Prostate gland (tissue), 2 donors: ENCODE results near the gene ACSF3. TPM values are rescaled to one million over a fixed set of nuclear protein-coding genes. Genes with fewer than 3 reads are reported as not detected.

ENCODE experiments used
- DNase-seq: peaks from one replicate; pipeline ENCODE4 v3.0.0-alpha.2; 2019; ENCODE audit warnings: low spot score
- H3K27ac ChIP-seq, 2 donors: fragments of 200-600 bp; sonication (generic); 2 replicates each; pipeline ENCODE4 v1.5.1; 2017 to 2019
- H3K27me3 ChIP-seq: fragments of 200-600 bp; sonication (generic); replicated peaks from 2 replicates; pipeline ENCODE4 v1.5.1; 2019; ENCODE audit not compliant: insufficient read depth
- H3K36me3 ChIP-seq, 2 donors: fragments of 200-600 bp; sonication (generic); 1 replicate in 1 of 2; 2 replicates in 1 of 2; pipeline versions ENCODE4 v1.5.1 to v1.8.1; 2017 to 2019
- H3K4me1 ChIP-seq: fragments of 200-600 bp; sonication (generic); replicated peaks from 2 replicates; pipeline ENCODE4 v1.5.1; 2019
- H3K4me3 ChIP-seq, 2 donors: fragments of 200-600 bp; sonication (generic); 2 replicates each; pipeline ENCODE4 v1.5.1; 2017 to 2019
- H3K9me3 ChIP-seq: fragments of 200-600 bp; sonication (generic); 2 replicates; pipeline ENCODE4 v1.5.1; 2017
- POLR2A ChIP-seq: fragments of 450-650 bp; IDR thresholded peaks from one replicate; pipeline ENCODE4 v1.6.1; 2016; ENCODE audit warnings: antibody characterized with exemption, mild to moderate bottlenecking
- POLR2AphosphoS5 ChIP-seq: sonication (generic); formaldehyde crosslinking; IDR thresholded peaks from one replicate; pipeline ENCODE4 v1.6.1; 2017; ENCODE audit warnings: antibody characterized with exemption
- WGBS: methylation state at CpG from one replicate; pipeline ENCODE4 v1.1.5; 2018; 5-methylcytosine and 5-hydroxymethylcytosine counted together
- intact Hi-C: fragments of 100-400 bp; cut with DNase I; formaldehyde crosslinking; loops from one replicate; pipeline ENCODE4 v1.14.2; 2022
- total RNA-seq, 2 donors: library from RNA; depleted of rRNA; stranded (reverse); fragments of >200 nt; gene quantifications; one replicate each; pipeline ENCODE4 v1.1.0, GENCODE V29; 2016
- TF ChIP-seq, protein P1 (sequence below), 4 experiments: fragments of 200-600 bp in 2 of 4; fragments of 450-650 bp in 2 of 4; sonication (generic) in 2 of 4; IDR thresholded peaks; 1 replicate in 3 of 4; 2 replicates in 1 of 4; pipeline ENCODE4 v1.5.1; 2016 to 2019; ENCODE audit warnings: antibody characterized with exemption in 4 of 4, mild to moderate bottlenecking in 2 of 4, moderate library complexity in 2 of 4

The ACSF3 gene
- total RNA-seq, 2 donors from 2014 or later: 42.1 to 80.5 TPM

DNA sequence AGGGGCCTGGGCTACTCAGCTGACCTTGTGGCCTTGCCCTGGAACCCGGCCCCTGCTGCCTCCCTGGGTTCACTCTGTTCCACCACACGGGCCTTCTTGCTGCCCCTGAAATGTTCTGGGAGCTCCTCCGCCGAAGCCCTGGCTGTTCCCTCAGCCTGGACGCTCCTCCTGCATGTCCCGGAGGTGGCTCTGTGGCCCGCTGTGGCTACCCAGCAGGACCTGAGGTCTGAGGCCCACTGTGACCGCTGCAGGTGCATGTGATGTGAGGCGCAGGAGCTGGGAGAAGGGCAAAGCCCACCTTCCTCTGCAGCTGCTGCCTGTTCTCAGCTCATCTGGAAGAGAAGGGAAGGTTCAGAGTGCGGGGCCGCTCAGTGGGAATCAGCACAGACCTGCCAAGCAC is 38.9 kb upstream of the ACSF3 start:
- no peaks in the 10 kb centered on the region for H3K36me3 ChIP-seq
- no peak overlapping the region for H3K4me3 ChIP-seq
- no peak overlapping the region for H3K27ac ChIP-seq
- no peaks in the 10 kb centered on the region for H3K9me3 ChIP-seq
- TF ChIP-seq, protein P1, sequence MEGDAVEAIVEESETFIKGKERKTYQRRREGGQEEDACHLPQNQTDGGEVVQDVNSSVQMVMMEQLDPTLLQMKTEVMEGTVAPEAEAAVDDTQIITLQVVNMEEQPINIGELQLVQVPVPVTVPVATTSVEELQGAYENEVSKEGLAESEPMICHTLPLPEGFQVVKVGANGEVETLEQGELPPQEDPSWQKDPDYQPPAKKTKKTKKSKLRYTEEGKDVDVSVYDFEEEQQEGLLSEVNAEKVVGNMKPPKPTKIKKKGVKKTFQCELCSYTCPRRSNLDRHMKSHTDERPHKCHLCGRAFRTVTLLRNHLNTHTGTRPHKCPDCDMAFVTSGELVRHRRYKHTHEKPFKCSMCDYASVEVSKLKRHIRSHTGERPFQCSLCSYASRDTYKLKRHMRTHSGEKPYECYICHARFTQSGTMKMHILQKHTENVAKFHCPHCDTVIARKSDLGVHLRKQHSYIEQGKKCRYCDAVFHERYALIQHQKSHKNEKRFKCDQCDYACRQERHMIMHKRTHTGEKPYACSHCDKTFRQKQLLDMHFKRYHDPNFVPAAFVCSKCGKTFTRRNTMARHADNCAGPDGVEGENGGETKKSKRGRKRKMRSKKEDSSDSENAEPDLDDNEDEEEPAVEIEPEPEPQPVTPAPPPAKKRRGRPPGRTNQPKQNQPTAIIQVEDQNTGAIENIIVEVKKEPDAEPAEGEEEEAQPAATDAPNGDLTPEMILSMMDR (IDR thresholded peaks at IDR 0.05): no peak
- no peak for TF ChIP-seq POLR2AphosphoS5
- TF ChIP-seq POLR2A: no peak
- no peaks in the 10 kb centered on the region for H3K4me1 ChIP-seq
- whole genome bisulfite sequencing: 83% methylated on average over 11 of the region's 11 CpGs
- DNase-seq: no peak
- intact Hi-C loops: no loop called here
- no peaks in the 10 kb centered on the region for H3K27me3 ChIP-seq

DNA sequence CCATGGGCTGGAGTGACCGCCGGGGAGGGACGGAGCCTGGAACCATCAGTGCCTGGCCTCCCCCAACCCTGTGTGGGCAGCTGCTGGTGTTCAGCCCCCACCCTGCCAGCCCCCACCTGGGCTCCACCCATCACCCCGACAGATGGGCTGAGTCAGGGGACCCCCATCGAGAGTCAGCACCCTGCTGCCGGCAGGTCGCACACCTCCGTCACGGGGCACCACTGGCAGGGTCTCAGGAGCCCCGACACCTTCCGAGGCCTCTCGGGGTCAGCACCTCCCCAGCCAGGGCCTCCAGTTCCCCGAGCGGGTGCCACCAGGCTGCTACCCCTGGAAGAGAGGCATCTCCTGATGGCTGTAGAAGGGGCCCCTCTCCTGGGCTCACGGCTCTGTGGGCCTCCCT is 38.3 kb upstream of the ACSF3 start:
- no peaks in the 10 kb centered on the region for H3K4me1 ChIP-seq
- TF ChIP-seq POLR2A: no peak
- no peak for TF ChIP-seq POLR2AphosphoS5
- TF ChIP-seq, protein P1 (IDR thresholded peaks at IDR 0.05): no peak
- H3K27me3 ChIP-seq: no peaks in the 10 kb centered on the region
- WGBS: 79% methylated on average over 15 of the region's 15 CpGs
- intact Hi-C loops: no loop called here
- no peaks in the 10 kb centered on the region for H3K36me3 ChIP-seq
- no peak overlapping the region for H3K27ac ChIP-seq
- no peak overlapping the region for H3K4me3 ChIP-seq
- H3K9me3 ChIP-seq: no peaks in the 10 kb centered on the region
- DNase-seq: no peak

DNA sequence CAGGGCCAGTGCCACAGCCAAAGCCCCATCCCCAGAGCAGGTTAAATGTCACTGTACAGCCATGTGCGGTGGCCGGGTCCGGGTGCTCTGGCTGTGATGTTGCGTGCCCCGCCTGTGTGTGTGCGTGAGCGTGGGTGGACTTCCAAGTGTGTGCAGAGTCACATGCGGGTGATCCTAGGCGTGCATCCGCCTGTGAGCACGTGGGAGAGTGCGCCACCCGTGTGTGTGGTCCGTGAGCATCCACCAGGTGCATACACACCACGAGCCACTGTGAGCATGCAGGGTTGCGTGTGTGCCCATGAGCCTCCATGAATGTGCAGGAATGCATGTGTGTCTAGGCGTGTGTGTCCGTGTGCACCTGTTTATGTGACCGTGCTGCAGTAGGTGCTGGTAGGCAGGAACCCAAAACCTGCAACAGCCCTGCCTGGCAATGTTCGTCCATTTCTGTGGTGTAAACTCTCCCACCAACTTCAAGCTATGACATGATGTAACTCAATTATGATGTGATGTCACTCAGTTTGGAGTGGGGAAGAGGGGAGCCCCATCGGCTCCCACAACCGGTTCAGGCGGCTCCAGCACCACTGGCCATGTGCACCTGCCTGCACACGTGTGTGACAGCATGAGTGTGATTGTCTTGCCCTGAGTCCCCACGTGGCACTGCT is 37.6 kb upstream of the ACSF3 start:
- Histone ChIP-seq H3K27ac (no peak overlapping the region), H3K4me1 (no peaks in the 10 kb centered on the region), H3K4me3 (no peak overlapping the region), H3K27me3 (no peaks in the 10 kb centered on the region), H3K36me3 (no peaks in the 10 kb centered on the region), H3K9me3 (no peaks in the 10 kb centered on the region)
- 83% methylated on average over 25 of the region's 25 CpGs for WGBS
- intact Hi-C loops: no loop called here
- DNase-seq: no peak
- no peak for TF ChIP-seq POLR2A
- no peak for TF ChIP-seq POLR2AphosphoS5
- TF ChIP-seq, protein P1 (IDR thresholded peaks at IDR 0.05): no peak

DNA sequence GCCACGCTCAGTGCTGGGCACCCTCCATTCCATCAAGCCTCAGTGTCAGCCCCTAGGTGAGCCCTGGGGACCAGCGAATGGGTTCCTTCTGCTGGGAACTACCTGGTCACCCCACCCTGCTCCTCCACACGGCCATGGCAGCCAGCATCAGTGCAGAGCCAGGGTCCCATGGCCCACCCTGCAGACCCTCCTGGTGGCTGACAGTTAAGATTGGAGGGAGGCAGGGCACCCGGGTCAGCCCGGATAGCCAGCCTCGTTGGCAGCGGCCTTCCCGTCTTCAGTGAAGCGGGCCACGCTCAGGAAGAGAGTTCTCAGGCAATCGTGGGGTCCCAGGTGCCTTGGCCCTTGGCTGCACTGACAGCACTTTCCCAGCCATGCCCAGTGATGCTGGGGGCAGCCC is 37.1 kb upstream of the ACSF3 start:
- no peaks in the 10 kb centered on the region for H3K36me3 ChIP-seq
- H3K27me3 ChIP-seq: no peaks in the 10 kb centered on the region
- TF ChIP-seq, protein P1 (IDR thresholded peaks at IDR 0.05): no peak
- TF ChIP-seq POLR2AphosphoS5: no peak
- TF ChIP-seq POLR2A: no peak
- WGBS: 89% methylated on average over 11 of the region's 11 CpGs
- no peak overlapping the region for H3K4me3 ChIP-seq
- H3K27ac ChIP-seq: no peak overlapping the region
- intact Hi-C loops: no loop called here
- DNase-seq: no peak
- H3K4me1 ChIP-seq: no peaks in the 10 kb centered on the region
- no peaks in the 10 kb centered on the region for H3K9me3 ChIP-seq

DNA sequence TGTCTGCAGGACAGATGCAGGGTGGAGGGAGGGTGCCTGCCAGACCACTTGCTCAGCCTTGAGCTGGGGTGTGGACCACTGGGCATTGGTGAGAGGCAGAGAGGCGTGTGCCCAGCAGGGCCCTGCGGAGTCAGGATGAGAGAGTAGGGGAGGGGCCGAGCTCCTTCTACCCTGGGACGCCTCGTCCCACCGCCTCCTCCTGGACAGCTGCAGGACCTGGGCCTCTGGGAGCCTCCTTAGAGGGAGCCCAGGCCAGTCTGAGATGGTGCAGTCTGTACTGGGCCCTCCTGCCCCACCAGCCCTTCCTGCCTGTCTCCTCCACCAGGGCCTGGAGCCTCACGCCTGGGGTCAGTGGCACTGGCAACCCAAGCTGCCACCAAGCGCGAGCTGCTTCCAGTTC is 35.9 kb upstream of the ACSF3 start:
- intact Hi-C loops: no loop called here
- Histone ChIP-seq H3K27me3 (no peaks in the 10 kb centered on the region), H3K9me3 (no peaks in the 10 kb centered on the region), H3K4me1 (no peaks in the 10 kb centered on the region), H3K4me3 (no peak overlapping the region), H3K27ac (no peak overlapping the region), H3K36me3 (no peaks in the 10 kb centered on the region)
- DNase-seq: no peak
- 63% methylated on average over 9 of the region's 9 CpGs for WGBS
- TF ChIP-seq POLR2A (no peak), POLR2AphosphoS5 (no peak)
- TF ChIP-seq, protein P1 (IDR thresholded peaks at IDR 0.05): no peak
